MCF 10A (cell line): ENCODE results near the gene EXOC4. TPM values are rescaled to one million over a fixed set of nuclear protein-coding genes. Genes with fewer than 3 reads are reported as not detected.

Experiments
- BruUV-seq: library from RNA; stranded (reverse); fragments of 400-500 nt; replicated peaks from 2 replicates; lab custom pipeline; 2021; lab: Mats Ljungman, UMichigan
- CTCF ChIA-PET: fragments of 300-600 bp; sonication (Branson Sonifier 250); formaldehyde crosslinking; extraction: SDS; loops from one replicate; lab custom pipeline; 2021; ENCODE audit warnings: antibody characterized with exemption, inconsistent platforms; lab: Yijun Ruan, JAX
- POLR2A ChIA-PET: fragments of 300-600, 350-650 bp; sonication (Branson Sonifier 250); formaldehyde crosslinking; extraction: SDS; loops from one replicate; lab custom pipeline; 2020; ENCODE audit warnings: antibody characterized with exemption, inconsistent platforms; lab: Yijun Ruan, JAX
- DNase-seq: peaks from one replicate; pipeline ENCODE4 v3.0.0-alpha.2; 2018; ENCODE audit not compliant: unreplicated experiment
- H3K27ac Mint-ChIP-seq: one replicate; pipeline ENCODE4 v1.8.0; 2022; ENCODE audit warnings: mild to moderate bottlenecking, low read depth, mixed read lengths; ENCODE audit not compliant: unreplicated experiment
- H3K27me3 Mint-ChIP-seq: one replicate; pipeline ENCODE4 v1.8.0; 2022; ENCODE audit warnings: mixed read lengths; ENCODE audit not compliant: insufficient read depth, unreplicated experiment
- H3K36me3 Mint-ChIP-seq: one replicate; pipeline ENCODE4 v1.8.0; 2022; ENCODE audit warnings: mild to moderate bottlenecking, moderate library complexity, mixed read lengths; ENCODE audit not compliant: insufficient read depth, unreplicated experiment
- H3K4me1 Mint-ChIP-seq: one replicate; pipeline ENCODE4 v1.8.0; 2022; ENCODE audit warnings: mixed read lengths; ENCODE audit not compliant: insufficient read depth, unreplicated experiment
- H3K4me3 Mint-ChIP-seq: one replicate; pipeline ENCODE4 v1.8.0; 2022; ENCODE audit warnings: mild to moderate bottlenecking, moderate library complexity, mixed read lengths; ENCODE audit not compliant: unreplicated experiment
- H3K9me3 Mint-ChIP-seq: one replicate; pipeline ENCODE4 v1.8.0; 2022; ENCODE audit warnings: mixed read lengths; ENCODE audit not compliant: unreplicated experiment
- CTCF ChIP-seq: fragments of 200-600 bp; IDR thresholded peaks from one replicate; pipeline ENCODE4 v1.8.0; 2022; ENCODE audit warnings: antibody characterized with exemption, mild to moderate bottlenecking; ENCODE audit not compliant: unreplicated experiment
- intact Hi-C: fragments of 100-400 bp; cut with micrococcal nuclease; formaldehyde crosslinking; loops from 2 replicates; pipeline ENCODE4 v1.14.1; 2022
- total RNA-seq: library from RNA; stranded (reverse); gene quantifications from 2 replicates; pipeline ENCODE4 v1.2.3, GENCODE V29; 2022

Gene EXOC4
- total RNA-seq, 1 experiment from 2014 or later, result 105 TPM

- Mint-ChIP-seq H3K4me3 (no peak overlapping the region), H3K4me1 (no peaks in the 10 kb centered on the region), H3K9me3 (no peaks in the 10 kb centered on the region), H3K36me3 (no peaks in the 10 kb centered on the region), H3K27me3 (no peaks in the 10 kb centered on the region), H3K27ac (no peak overlapping the region)
- BruUV-seq, result no TSS peak
- no peak for TF ChIP-seq CTCF
- DNase-seq, result no peak
- ChIA-PET POLR2A (interaction anchor here (0.6 to 0.7 kb wide), 2 partner anchors 300 to 553 kb away, joined by 3 to 5 read pairs; no protein-coding TSS in a partner anchor), CTCF (interaction anchor here (0.7 to 1.0 kb wide), 3 partner anchors 10 to 512 kb away, joined by 3 read pairs; no protein-coding TSS in a partner anchor)
- intact Hi-C loops, result no loop called here
Observed at GRCh38 chr7:133843341-133843740, 590.5 kb downstream of the EXOC4 start.

- BruUV-seq, result no TSS peak
- POLR2A ChIA-PET, result interaction anchor here (1.3 kb wide), 1 partner anchor 8 kb away, joined by 5 read pairs; no protein-coding TSS in a partner anchor
- Mint-ChIP-seq H3K27me3 (no peaks in the 10 kb centered on the region), H3K4me3 (no peak overlapping the region), H3K9me3 (no peaks in the 10 kb centered on the region), H3K36me3 (no peaks in the 10 kb centered on the region), H3K4me1 (no peaks in the 10 kb centered on the region), H3K27ac (no peak overlapping the region)
- CTCF ChIA-PET, result interaction anchor here (1.8 kb wide), 1 partner anchor 9 kb away, joined by 6 read pairs; no protein-coding TSS in a partner anchor
- intact Hi-C loops, result no loop called here
- no peak for TF ChIP-seq CTCF
- no peak for DNase-seq
Observed at GRCh38 chr7:133845005-133845404, 592.1 kb downstream of the EXOC4 start.

GRCh38 chr7:133846203-133846945 lies 593.5 kb downstream of the EXOC4 start:
- no peak for TF ChIP-seq CTCF
- no peaks in the 10 kb centered on the region for H3K36me3 Mint-ChIP-seq
- DNase-seq, result no peak
- CTCF ChIA-PET, result interaction anchor here (1.8 kb wide), 1 partner anchor 8 kb away, joined by 6 read pairs; no protein-coding TSS in a partner anchor
- BruUV-seq, result no TSS peak
- H3K4me3 Mint-ChIP-seq, result no peak overlapping the region
- no peaks in the 10 kb centered on the region for H3K9me3 Mint-ChIP-seq
- no peaks in the 10 kb centered on the region for H3K27me3 Mint-ChIP-seq
- H3K27ac Mint-ChIP-seq, result no peak overlapping the region
- H3K4me1 Mint-ChIP-seq, result peaks cover 6% of the 10 kb centered on the region
- POLR2A ChIA-PET, result interaction anchor here (0.6 kb wide), 1 partner anchor 169 kb away, joined by 3 read pairs; no protein-coding TSS in a partner anchor
- intact Hi-C loops, result no loop called here
